Panc1 (cell line): ENCODE data around the gene WBP1L. TPM values are rescaled to one million over a fixed set of nuclear protein-coding genes. Genes with fewer than 3 reads are reported as not detected.

Experiments
- ATAC-seq: fragments of 200-7000 bp; cut with Tn5 transposase; 2 replicates; pipeline ENCODE4 v1.9.1; 2020; ENCODE audit warnings: mild to moderate bottlenecking, moderate library complexity
- BruUV-seq: library from RNA; stranded (reverse); fragments of 400-500 nt; replicated peaks from 2 replicates; lab custom pipeline; 2021; lab: Mats Ljungman, UMichigan
- CTCF ChIA-PET: fragments of 300-600 bp; sonication (Branson Sonifier 250); formaldehyde crosslinking; loops from one replicate; lab custom pipeline; 2022; ENCODE audit warnings: antibody characterized with exemption; lab: Charles Lee
- POLR2A ChIA-PET: fragments of 300-600 bp; sonication (Branson Sonifier 250); formaldehyde crosslinking; loops from one replicate; lab custom pipeline; 2022; ENCODE audit warnings: antibody characterized with exemption; lab: Charles Lee
- DNase-seq: peaks from one replicate; pipeline ENCODE4 v3.0.0-alpha.2; 2010; ENCODE audit warnings: low read depth, low spot score
- H3K27ac ChIP-seq: 2 replicates; pipeline ENCODE4 v1.5.1; 2011; ENCODE audit warnings: mild to moderate bottlenecking, low read length, inconsistent platforms
- H3K27me3 ChIP-seq: fragments of 200-500 bp; sonication (Bioruptor generic); 2 replicates; pipeline ENCODE4 v1.6.0; 2014; ENCODE audit warnings: low read length, inconsistent platforms; ENCODE audit not compliant: control insufficient read depth, insufficient read depth
- H3K36me3 ChIP-seq: fragments of 200-500 bp; sonication (Bioruptor generic); 2 replicates; pipeline ENCODE4 v1.5.1; 2014; ENCODE audit warnings: inconsistent platforms, mild to moderate bottlenecking, low read length, moderate library complexity; ENCODE audit not compliant: control insufficient read depth, insufficient read depth
- H3K4me1 ChIP-seq: 2 replicates; pipeline ENCODE4 v1.5.1; 2011; ENCODE audit warnings: inconsistent platforms, mild to moderate bottlenecking, low read length, moderate library complexity; ENCODE audit not compliant: control insufficient read depth, insufficient read depth
- H3K4me3 ChIP-seq, 2 experiments: 2 replicates each; pipeline ENCODE4 v1.5.1; 2011 to 2012; ENCODE audit warnings: low read depth in 2 of 2, low read length in 2 of 2, mild to moderate bottlenecking in 2 of 2, inconsistent platforms in 1 of 2, moderate library complexity in 1 of 2
- H3K9me3 ChIP-seq: fragments of 200-500 bp; sonication (Bioruptor generic); 2 replicates; pipeline ENCODE4 v1.5.1; 2014; ENCODE audit warnings: low read depth, mild to moderate bottlenecking, inconsistent platforms, low read length, moderate library complexity; ENCODE audit not compliant: control insufficient read depth, insufficient read depth
- CTCF ChIP-seq: fragments of 450-650 bp; IDR thresholded peaks from 2 replicates; pipeline ENCODE4 v1.5.1; 2017; ENCODE audit warnings: mild to moderate bottlenecking
- POLR2AphosphoS5 ChIP-seq: IDR thresholded peaks from 2 replicates; pipeline ENCODE4 v1.6.1; 2012; ENCODE audit warnings: mild to moderate bottlenecking, low read depth, low read length, moderate library complexity
- REST ChIP-seq, 2 experiments: IDR thresholded peaks; 2 replicates each; pipeline ENCODE4 v1.6.1; 2011 to 2012; ENCODE audit warnings: low read depth in 2 of 2, control low read depth in 1 of 2, low read length in 1 of 2, mild to moderate bottlenecking in 1 of 2, moderate library complexity in 1 of 2; ENCODE audit not compliant: insufficient read depth in 1 of 2
- SIN3A ChIP-seq: IDR thresholded peaks from 2 replicates; pipeline ENCODE4 v1.6.1; 2012; ENCODE audit warnings: low read depth, mild to moderate bottlenecking, low read length, moderate library complexity, borderline replicate concordance; ENCODE audit not compliant: insufficient read depth
- TCF7L2 ChIP-seq: IDR thresholded peaks from 2 replicates; pipeline ENCODE4 v1.6.1; 2011; ENCODE audit warnings: mild to moderate bottlenecking, low read depth, low read length, inconsistent platforms
- in situ Hi-C: cut with HindIII; loops from 2 replicates; pipeline ENCODE4 v1.10.0; 2016; ENCODE audit warnings: low sequenced_read_pairs, low pct_unique_long_range_greater_than_20kb
- intact Hi-C: fragments of 100-400 bp; cut with micrococcal nuclease; formaldehyde crosslinking; loops from one replicate; pipeline ENCODE4 v1.10.0; 2022; ENCODE audit not compliant: unreplicated experiment
- total RNA-seq: library from RNA; stranded (reverse); gene quantifications from one replicate; pipeline ENCODE4 v1.2.1, GENCODE V29; 2021; ENCODE audit not compliant: unreplicated experiment

The WBP1L gene
- total RNA-seq, 1 experiment from 2014 or later, result 91.3 TPM

GRCh38 chr10:102701272-102701671 lies 42.5 kb upstream of the WBP1L start:
- Histone ChIP-seq H3K4me3 (no peak overlapping the region), H3K27ac (no peak overlapping the region), H3K4me1 (no peaks in the 10 kb centered on the region; the same call in 1 of the 2 replicates), H3K36me3 (peaks cover 12% of the 10 kb centered on the region), H3K27me3 (no peaks in the 10 kb centered on the region), H3K9me3 (no peaks in the 10 kb centered on the region)
- in situ Hi-C loops, result no loop called here
- intact Hi-C loops, result no loop called here
- ATAC-seq (no peak), DNase-seq (no peak)
- no peak for TF ChIP-seq SIN3A
- TF ChIP-seq CTCF, result no peak
- TF ChIP-seq POLR2AphosphoS5, result no peak
- no peak for TF ChIP-seq TCF7L2
- TF ChIP-seq REST (IDR thresholded peaks at IDR 0.05; ENCODE audit: insufficient read depth in 1 of 2, low read depth in 2 of 2, low read length in 1 of 2), result no peak
- CTCF ChIA-PET, result no interaction called here
- POLR2A ChIA-PET, result no interaction called here
- no TSS peak for BruUV-seq

- H3K36me3 ChIP-seq, result peaks cover 12% of the 10 kb centered on the region
- no peak for DNase-seq
- BruUV-seq, result no TSS peak
- no peak for ATAC-seq
- no peak overlapping the region for H3K4me3 ChIP-seq
- no peaks in the 10 kb centered on the region; the same call in 1 of the 2 replicates for H3K4me1 ChIP-seq
- ChIA-PET CTCF (no interaction called here), POLR2A (no interaction called here)
- in situ Hi-C loops, result no loop called here
- H3K27ac ChIP-seq, result no peak overlapping the region
- no peaks in the 10 kb centered on the region for H3K27me3 ChIP-seq
- H3K9me3 ChIP-seq, result no peaks in the 10 kb centered on the region
- TF ChIP-seq CTCF, result no peak
- no peak for TF ChIP-seq REST (IDR thresholded peaks at IDR 0.05; ENCODE audit: insufficient read depth in 1 of 2, low read depth in 2 of 2, low read length in 1 of 2)
- TF ChIP-seq POLR2AphosphoS5, result no peak
- TF ChIP-seq TCF7L2, result no peak
- no peak for TF ChIP-seq SIN3A
- intact Hi-C loops, result no loop called here
Measured at GRCh38 chr10:102701796-102702195, 42.0 kb upstream of the WBP1L start.
